WERI-Rb-1 (cell line): ENCODE measurements around the gene IRAK3.

Source experiments
- DNase-seq: peaks from one replicate; pipeline ENCODE4 v3.0.0-alpha.2; 2020
- H3K27ac ChIP-seq: fragments of 250-450 bp; sonication (Bioruptor Pico); 2 replicates; pipeline ENCODE4 v1.5.1; 2020; ENCODE audit warnings: mild to moderate bottlenecking, moderate library complexity
- H3K27me3 ChIP-seq: fragments of 250-450 bp; sonication (Bioruptor Pico); 2 replicates; pipeline ENCODE4 v1.5.1; 2021; ENCODE audit warnings: mild to moderate bottlenecking, low read depth, moderate library complexity; ENCODE audit not compliant: insufficient read depth, severe bottlenecking
- H3K36me3 ChIP-seq: fragments of 250-450 bp; sonication (Bioruptor Pico); 2 replicates; pipeline ENCODE4 v1.5.1; 2020; ENCODE audit warnings: mild to moderate bottlenecking, moderate library complexity
- H3K4me3 ChIP-seq: 2 replicates; pipeline ENCODE4 v1.5.1; 2011; ENCODE audit warnings: low read depth, mild to moderate bottlenecking, control low read depth, low read length
- H3K9me3 ChIP-seq: fragments of 250-450 bp; sonication (Bioruptor Pico); 2 replicates; pipeline ENCODE4 v1.5.1; 2021; ENCODE audit warnings: mild to moderate bottlenecking, moderate library complexity; ENCODE audit not compliant: severe bottlenecking
- TF ChIP-seq, protein P1 (sequence below): IDR thresholded peaks from 2 replicates; pipeline ENCODE4 v1.5.1; 2011; ENCODE audit warnings: low read depth, mild to moderate bottlenecking, control low read depth, inconsistent platforms, low read length

The IRAK3 gene

DNA sequence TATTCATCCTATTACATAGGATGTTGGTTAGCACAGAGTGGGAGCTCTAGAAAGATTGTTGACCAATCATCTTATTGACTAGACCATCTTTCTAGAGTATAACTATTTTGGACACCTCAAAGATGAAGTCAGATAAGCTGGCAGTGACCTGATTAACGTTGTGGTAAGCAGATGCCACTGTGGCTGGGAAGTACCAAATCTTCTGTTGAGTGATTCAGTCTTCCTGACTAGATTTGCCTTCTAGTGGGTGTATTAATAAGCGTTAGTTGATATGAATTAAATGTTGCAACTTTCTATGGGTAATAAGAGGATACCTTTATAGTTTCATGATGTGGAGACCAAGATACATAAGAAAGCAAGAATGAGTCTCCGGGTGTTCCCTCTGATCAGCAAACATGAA lies 62.0 kb downstream of the IRAK3 start:
- H3K36me3 ChIP-seq: no peaks in the 10 kb centered on the region
- H3K9me3 ChIP-seq: no peaks in the 10 kb centered on the region
- TF ChIP-seq, protein P1, sequence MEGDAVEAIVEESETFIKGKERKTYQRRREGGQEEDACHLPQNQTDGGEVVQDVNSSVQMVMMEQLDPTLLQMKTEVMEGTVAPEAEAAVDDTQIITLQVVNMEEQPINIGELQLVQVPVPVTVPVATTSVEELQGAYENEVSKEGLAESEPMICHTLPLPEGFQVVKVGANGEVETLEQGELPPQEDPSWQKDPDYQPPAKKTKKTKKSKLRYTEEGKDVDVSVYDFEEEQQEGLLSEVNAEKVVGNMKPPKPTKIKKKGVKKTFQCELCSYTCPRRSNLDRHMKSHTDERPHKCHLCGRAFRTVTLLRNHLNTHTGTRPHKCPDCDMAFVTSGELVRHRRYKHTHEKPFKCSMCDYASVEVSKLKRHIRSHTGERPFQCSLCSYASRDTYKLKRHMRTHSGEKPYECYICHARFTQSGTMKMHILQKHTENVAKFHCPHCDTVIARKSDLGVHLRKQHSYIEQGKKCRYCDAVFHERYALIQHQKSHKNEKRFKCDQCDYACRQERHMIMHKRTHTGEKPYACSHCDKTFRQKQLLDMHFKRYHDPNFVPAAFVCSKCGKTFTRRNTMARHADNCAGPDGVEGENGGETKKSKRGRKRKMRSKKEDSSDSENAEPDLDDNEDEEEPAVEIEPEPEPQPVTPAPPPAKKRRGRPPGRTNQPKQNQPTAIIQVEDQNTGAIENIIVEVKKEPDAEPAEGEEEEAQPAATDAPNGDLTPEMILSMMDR: no peak
- H3K27ac ChIP-seq: no peak overlapping the region
- H3K27me3 ChIP-seq: no peaks in the 10 kb centered on the region
- DNase-seq: no peak
- H3K4me3 ChIP-seq: no peak overlapping the region

DNA sequence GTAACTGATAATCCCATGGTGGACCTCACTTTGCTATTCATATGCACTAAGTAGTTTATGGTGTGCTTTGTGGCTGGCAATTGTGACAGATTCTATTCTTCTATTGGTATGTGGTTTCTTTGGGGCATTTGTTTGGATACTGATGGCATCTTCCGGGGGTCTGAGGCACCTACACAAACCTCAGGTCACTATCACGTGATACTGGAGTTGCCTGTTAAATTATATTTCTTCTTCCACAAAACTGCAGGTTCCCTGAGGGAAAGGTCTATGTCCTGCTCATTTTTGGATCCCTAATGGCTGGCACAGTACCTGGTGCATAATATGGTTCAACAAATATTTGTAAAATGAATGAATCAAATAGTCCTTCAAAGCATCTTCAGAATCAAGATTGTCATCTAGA lies 63.8 kb downstream of the IRAK3 start:
- Histone ChIP-seq H3K27ac (no peak overlapping the region), H3K36me3 (no peaks in the 10 kb centered on the region), H3K27me3 (no peaks in the 10 kb centered on the region), H3K4me3 (no peak overlapping the region), H3K9me3 (no peaks in the 10 kb centered on the region)
- TF ChIP-seq, protein P1: no peak
- no peak for DNase-seq

DNA sequence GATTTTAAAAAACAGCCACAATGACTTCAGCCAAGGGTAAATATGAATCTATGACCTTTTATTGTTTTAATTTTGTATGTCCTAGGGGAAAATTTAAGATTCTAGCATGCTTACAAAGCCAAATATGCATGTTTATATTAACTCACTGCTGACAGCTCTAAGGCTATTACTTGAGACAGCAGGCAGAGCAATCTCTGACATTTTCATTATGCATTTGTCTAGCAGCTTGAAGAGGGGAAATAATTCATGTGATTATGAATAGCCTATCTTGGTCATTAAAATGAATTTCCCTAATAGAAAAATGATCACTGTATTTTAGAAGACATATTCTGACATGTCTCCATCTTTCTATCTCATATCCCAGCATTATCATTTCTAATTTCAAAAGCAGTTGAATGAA lies 66.7 kb downstream of the IRAK3 start:
- Histone ChIP-seq H3K9me3 (no peaks in the 10 kb centered on the region), H3K4me3 (no peak overlapping the region), H3K27me3 (no peaks in the 10 kb centered on the region), H3K36me3 (no peaks in the 10 kb centered on the region), H3K27ac (no peak overlapping the region)
- TF ChIP-seq, protein P1: no peak
- no peak for DNase-seq

DNA sequence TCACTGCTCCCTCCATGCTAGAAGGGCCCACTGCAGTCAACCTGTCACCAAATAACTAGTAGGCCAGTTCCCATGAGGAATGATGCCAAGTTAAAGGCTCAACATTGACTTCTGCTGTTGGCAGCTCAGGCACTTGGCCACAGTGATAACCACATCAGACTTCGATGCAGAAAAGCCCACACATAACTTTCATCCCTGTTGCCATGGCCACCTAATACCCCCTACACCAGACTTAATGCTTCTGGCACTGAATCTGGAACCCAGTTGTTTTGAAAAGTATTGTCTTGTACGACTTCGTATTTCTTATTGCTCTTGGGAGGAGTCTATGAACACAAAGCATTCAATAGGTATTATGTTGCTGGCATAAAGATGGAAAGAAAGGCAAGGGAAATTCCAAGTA lies 69.0 kb downstream of the IRAK3 start:
- TF ChIP-seq, protein P1: no peak
- no peak for DNase-seq
- H3K27me3 ChIP-seq: no peaks in the 10 kb centered on the region
- H3K36me3 ChIP-seq: no peaks in the 10 kb centered on the region
- no peaks in the 10 kb centered on the region for H3K9me3 ChIP-seq
- H3K27ac ChIP-seq: no peak overlapping the region
- H3K4me3 ChIP-seq: no peak overlapping the region

DNA sequence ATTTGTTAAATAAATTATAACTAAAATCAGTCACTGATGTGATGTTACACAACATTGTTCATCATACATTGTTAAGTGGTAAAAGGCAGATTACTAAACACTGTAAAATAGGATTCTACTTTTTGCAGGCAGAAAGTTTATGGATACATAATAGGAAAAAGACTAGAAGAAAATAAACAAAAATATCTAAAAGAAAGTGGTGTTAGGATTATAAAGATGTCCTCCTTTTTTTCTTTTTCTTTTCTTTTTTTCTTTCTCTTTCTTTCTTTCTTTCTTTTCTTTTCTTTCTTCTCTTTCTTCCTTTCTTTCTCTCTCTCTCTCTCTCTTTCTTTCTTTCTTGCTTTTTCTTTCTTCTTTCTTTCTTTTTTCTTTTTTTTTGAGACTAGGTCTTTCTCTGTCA lies 73.7 kb downstream of the IRAK3 start:
- H3K9me3 ChIP-seq: no peaks in the 10 kb centered on the region
- no peaks in the 10 kb centered on the region for H3K27me3 ChIP-seq
- no peaks in the 10 kb centered on the region for H3K36me3 ChIP-seq
- H3K27ac ChIP-seq: no peak overlapping the region
- TF ChIP-seq, protein P1: no peak
- no peak overlapping the region for H3K4me3 ChIP-seq
- no peak for DNase-seq

DNA sequence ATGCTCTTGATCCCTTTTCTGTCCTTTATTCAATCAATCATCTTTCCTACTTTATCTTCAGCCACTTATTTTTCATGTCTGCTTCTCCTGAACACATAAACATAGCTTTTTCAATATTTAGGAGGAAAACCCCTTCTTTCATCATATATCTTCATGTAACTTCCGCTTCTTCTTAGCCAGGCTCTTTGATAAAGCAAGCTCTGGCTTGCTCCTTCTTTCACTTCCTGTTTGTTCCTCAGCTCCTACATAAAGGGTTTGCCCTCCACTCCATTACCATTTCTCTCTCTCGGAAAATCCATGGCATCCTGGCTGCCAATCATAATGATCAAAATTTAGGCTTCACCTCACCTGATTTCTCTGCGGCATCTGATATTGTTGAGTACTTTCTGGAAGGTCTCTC lies 79.5 kb downstream of the IRAK3 start:
- H3K4me3 ChIP-seq: no peak overlapping the region
- H3K27ac ChIP-seq: no peak overlapping the region
- DNase-seq: no peak
- H3K9me3 ChIP-seq: no peaks in the 10 kb centered on the region
- TF ChIP-seq, protein P1: no peak
- H3K36me3 ChIP-seq: no peaks in the 10 kb centered on the region
- no peaks in the 10 kb centered on the region for H3K27me3 ChIP-seq
